SU-DHL-6 (cell line): Measurements from ENCODE around the gene KMT2B.

Experiments used
- H2AFZ ChIP-seq: fragments of 200-600 bp; sonication (generic); 2 replicates; pipeline ENCODE4 v1.6.1; 2014; ENCODE audit warnings: low read depth, mild to moderate bottlenecking, moderate library complexity, mixed read lengths, antibody characterized with exemption, low read length; ENCODE audit not compliant: severe bottlenecking
- H3F3A ChIP-seq: fragments of 200-600 bp; shearing (Covaris generic); 2 replicates; pipeline ENCODE4 v1.6.0; 2016; ENCODE audit warnings: antibody characterized with exemption, mild to moderate bottlenecking; ENCODE audit not compliant: insufficient read depth
- H3K27ac ChIP-seq: fragments of 200-600 bp; sonication (generic); 2 replicates; pipeline ENCODE4 v1.5.1; 2016; ENCODE audit warnings: low read depth, mild to moderate bottlenecking, low read length, moderate library complexity, mixed read lengths
- H3K27me3 ChIP-seq: fragments of 200-600 bp; sonication (generic), shearing (Covaris generic); 2 replicates; pipeline ENCODE4 v1.6.0; 2014; ENCODE audit warnings: mild to moderate bottlenecking, low read length
- H3K36me3 ChIP-seq: fragments of 200-600 bp; sonication (generic); 2 replicates; pipeline ENCODE4 v1.6.1; 2014; ENCODE audit warnings: mild to moderate bottlenecking, low read length, mixed read lengths
- H3K4me2 ChIP-seq: fragments of 300-600, 200-600 bp; shearing (Covaris generic), sonication (generic); 2 replicates; pipeline ENCODE4 v1.6.0; 2014; ENCODE audit warnings: low read length, low read depth, mild to moderate bottlenecking; ENCODE audit not compliant: poor library complexity, severe bottlenecking
- H3K4me3 ChIP-seq: fragments of 200-600 bp; sonication (generic); 2 replicates; pipeline ENCODE4 v1.5.1; 2014; ENCODE audit warnings: antibody characterized with exemption, low read length, mild to moderate bottlenecking, mixed read lengths; ENCODE audit not compliant: insufficient read depth, poor library complexity, severe bottlenecking
- H3K79me2 ChIP-seq: fragments of 200-600 bp; sonication (generic); 2 replicates; pipeline ENCODE4 v1.6.1; 2014; ENCODE audit warnings: mild to moderate bottlenecking, low read length, moderate library complexity; ENCODE audit not compliant: insufficient read depth
- H3K9ac ChIP-seq: fragments of 200-600 bp; sonication (generic); 2 replicates; pipeline ENCODE4 v1.7.0; 2014; ENCODE audit warnings: mild to moderate bottlenecking, low read length
- H3K9me2 ChIP-seq: fragments of 200-600 bp; sonication (generic); replicated peaks from 2 replicates; pipeline ENCODE4 v1.6.1; 2014; ENCODE audit warnings: low read length; ENCODE audit not compliant: insufficient read depth
- H3K9me3 ChIP-seq: fragments of 200-600 bp; sonication (generic); 2 replicates; pipeline ENCODE4 v1.6.1; 2014; ENCODE audit warnings: low read length, mixed read lengths; ENCODE audit not compliant: insufficient read depth
- H4K20me1 ChIP-seq: fragments of 200-600 bp; sonication (generic); 2 replicates; pipeline ENCODE4 v1.6.1; 2014; ENCODE audit warnings: low read depth, mild to moderate bottlenecking, antibody characterized with exemption, low read length, moderate library complexity, mixed read lengths
- CTCF ChIP-seq: fragments of 200-600 bp; sonication (generic); IDR thresholded peaks from one replicate; pipeline ENCODE4 v1.5.1; 2017; ENCODE audit warnings: antibody characterized with exemption, mild to moderate bottlenecking, low read length, moderate library complexity; ENCODE audit not compliant: insufficient read depth, poor library complexity, severe bottlenecking
- EZH2phosphoT487 ChIP-seq: fragments of 200-600 bp; sonication (generic), shearing (Covaris generic); conservative IDR thresholded peaks from 2 replicates; pipeline ENCODE4 v1.6.1; 2018; ENCODE audit warnings: mild to moderate bottlenecking, antibody characterized with exemption, low read length, moderate library complexity, mixed read lengths

The KMT2B gene

GRCh38 chr19:35752746-35753350 is 35.0 kb downstream of the KMT2B start:
- H3K9ac ChIP-seq: no peak overlapping the region
- no peaks in the 10 kb centered on the region for H3K36me3 ChIP-seq
- H2AFZ ChIP-seq: no peak overlapping the region
- H3K79me2 ChIP-seq: peaks cover 4% of the 10 kb centered on the region
- no peaks in the 10 kb centered on the region for H3K9me3 ChIP-seq
- H3K9me2 ChIP-seq: no peaks in the 10 kb centered on the region
- no peak overlapping the region for H3K4me2 ChIP-seq
- no peaks in the 10 kb centered on the region for H3F3A ChIP-seq
- no peaks in the 10 kb centered on the region for H3K27me3 ChIP-seq
- no peak overlapping the region for H3K27ac ChIP-seq
- no peak overlapping the region for H3K4me3 ChIP-seq
- TF ChIP-seq EZH2phosphoT487 (no peak), CTCF (no peak)
- H4K20me1 ChIP-seq: no peaks in the 10 kb centered on the region

- Histone ChIP-seq H3K4me3 (no peak overlapping the region), H3K27me3 (no peaks in the 10 kb centered on the region), H4K20me1 (no peaks in the 10 kb centered on the region), H3K36me3 (no peaks in the 10 kb centered on the region), H3K27ac (no peak overlapping the region), H3K9me2 (no peaks in the 10 kb centered on the region), H2AFZ (no peak overlapping the region), H3K9ac (no peak overlapping the region), H3K4me2 (no peak overlapping the region), H3K79me2 (peaks cover 6% of the 10 kb centered on the region), H3F3A (no peaks in the 10 kb centered on the region), H3K9me3 (no peaks in the 10 kb centered on the region)
- no peak for TF ChIP-seq EZH2phosphoT487
- no peak for TF ChIP-seq CTCF
These were observed 36.0 kb downstream of the KMT2B start for GRCh38 chr19:35753634-35754369.

GRCh38 chr19:35754370-35755130 is 36.7 kb downstream of the KMT2B start:
- H3K9me2 ChIP-seq: no peaks in the 10 kb centered on the region
- no peak overlapping the region for H3K4me2 ChIP-seq
- H2AFZ ChIP-seq: no peak overlapping the region
- H3K36me3 ChIP-seq: no peaks in the 10 kb centered on the region
- H3K9ac ChIP-seq: no peak overlapping the region
- H3K27ac ChIP-seq: no peak overlapping the region
- TF ChIP-seq EZH2phosphoT487 (no peak), CTCF (no peak)
- no peaks in the 10 kb centered on the region for H3K27me3 ChIP-seq
- no peaks in the 10 kb centered on the region for H3K9me3 ChIP-seq
- H3K79me2 ChIP-seq: peaks cover 10% of the 10 kb centered on the region
- H4K20me1 ChIP-seq: no peaks in the 10 kb centered on the region
- no peaks in the 10 kb centered on the region for H3F3A ChIP-seq
- no peak overlapping the region for H3K4me3 ChIP-seq
